WTC11 (cell line): ENCODE data around the gene MST1R. TPM values are rescaled to one million over a fixed set of nuclear protein-coding genes. Genes with fewer than 3 reads are reported as not detected.

Experiments used
- ATAC-seq: fragments of 200-7000 bp; cut with Tn5 transposase; 2 replicates; pipeline ENCODE4 v1.10.0; 2021; ENCODE audit warnings: mild to moderate bottlenecking, moderate library complexity
- CTCF ChIA-PET: fragments of 300-600 bp; sonication (Branson Sonifier 250); formaldehyde crosslinking; loops from one replicate; lab custom pipeline; 2021; ENCODE audit warnings: antibody characterized with exemption; lab: Charles Lee
- POLR2A ChIA-PET: fragments of 350-600 bp; sonication (Branson Sonifier 250); formaldehyde crosslinking; loops from one replicate; lab custom pipeline; 2021; ENCODE audit warnings: antibody characterized with exemption; lab: Charles Lee
- DNase-seq: peaks from one replicate; pipeline ENCODE4 v3.0.0; 2021; ENCODE audit warnings: low spot score
- H3K27ac Mint-ChIP-seq: 2 replicates; pipeline ENCODE4 v1.8.0; 2021; ENCODE audit warnings: mixed read lengths
- H3K27me3 Mint-ChIP-seq: 2 replicates; pipeline ENCODE4 v1.8.0; 2021; ENCODE audit warnings: low read depth, mild to moderate bottlenecking, moderate library complexity, mixed read lengths
- H3K36me3 Mint-ChIP-seq: 2 replicates; pipeline ENCODE4 v1.8.0; 2021; ENCODE audit warnings: mixed read lengths
- H3K4me1 Mint-ChIP-seq: 2 replicates; pipeline ENCODE4 v1.8.0; 2022; ENCODE audit warnings: mixed read lengths
- H3K4me3 Mint-ChIP-seq: 2 replicates; pipeline ENCODE4 v1.8.0; 2021; ENCODE audit warnings: mild to moderate bottlenecking, moderate library complexity, mixed read lengths
- H3K9me3 Mint-ChIP-seq: 2 replicates; pipeline ENCODE4 v1.8.0; 2021; ENCODE audit warnings: mixed read lengths
- CBFB ChIP-seq: sonication (generic); formaldehyde crosslinking; IDR thresholded peaks from 2 replicates; pipeline ENCODE4 v1.8.1; 2022; ENCODE audit warnings: mild to moderate bottlenecking, low read depth, missing genetic modification reagents
- CREM ChIP-seq: sonication (generic); formaldehyde crosslinking; IDR thresholded peaks from 2 replicates; pipeline ENCODE4 v1.8.1; 2022; ENCODE audit warnings: mild to moderate bottlenecking, missing genetic modification reagents, moderate library complexity
- ELF4 ChIP-seq: sonication (generic); formaldehyde crosslinking; IDR thresholded peaks from 2 replicates; pipeline ENCODE4 v1.8.1; 2022; ENCODE audit warnings: low read depth, mild to moderate bottlenecking, moderate library complexity, missing genetic modification reagents
- FOXP1 ChIP-seq: sonication (generic); formaldehyde crosslinking; IDR thresholded peaks from 2 replicates; pipeline ENCODE4 v1.8.0; 2022; ENCODE audit warnings: missing genetic modification reagents, mild to moderate bottlenecking, moderate library complexity, borderline replicate concordance
- MYBL2 ChIP-seq: sonication (generic); formaldehyde crosslinking; IDR thresholded peaks from 2 replicates; pipeline ENCODE4 v1.8.1; 2023; ENCODE audit warnings: mild to moderate bottlenecking, moderate library complexity, missing genetic modification reagents
- OVOL2 ChIP-seq: fragments of 250-450 bp; sonication (Bioruptor Pico); IDR thresholded peaks from 2 replicates; pipeline ENCODE4 v1.9.0; 2021; ENCODE audit warnings: mild to moderate bottlenecking, borderline replicate concordance
- SP1 ChIP-seq: sonication (generic); formaldehyde crosslinking; conservative IDR thresholded peaks from 2 replicates; pipeline ENCODE4 v1.8.1; 2022; ENCODE audit warnings: missing genetic modification reagents
- TEAD4 ChIP-seq: sonication (generic); formaldehyde crosslinking; IDR thresholded peaks from 2 replicates; pipeline ENCODE4 v1.8.0; 2022; ENCODE audit warnings: mild to moderate bottlenecking, missing genetic modification reagents
- ZBTB21 ChIP-seq: sonication (generic); formaldehyde crosslinking; IDR thresholded peaks from 2 replicates; pipeline ENCODE4 v1.8.1; 2023; ENCODE audit warnings: mild to moderate bottlenecking, missing genetic modification reagents, borderline replicate concordance
- ZNF416 ChIP-seq: fragments of 250-450 bp; sonication (Bioruptor Pico); IDR thresholded peaks from 2 replicates; pipeline ENCODE4 v1.9.0; 2021; ENCODE audit warnings: mild to moderate bottlenecking, inconsistent platforms
- total RNA-seq: library from RNA; stranded (reverse); gene quantifications from 3 replicates; pipeline ENCODE4 v1.2.3, GENCODE V29; 2021
- TF ChIP-seq, protein P1 (sequence below): fragments of 250-450 bp; sonication (Bioruptor Pico); IDR thresholded peaks from 2 replicates; pipeline ENCODE4 v2.1.2; 2022; ENCODE audit warnings: mild to moderate bottlenecking, moderate library complexity
- TF ChIP-seq, protein P2 (sequence below): sonication (generic); formaldehyde crosslinking; IDR thresholded peaks from 2 replicates; pipeline ENCODE4 v1.8.1; 2023; ENCODE audit warnings: mild to moderate bottlenecking, moderate library complexity, missing genetic modification reagents
- TF ChIP-seq, protein P3 (sequence below): fragments of 250-450 bp; sonication (Bioruptor Pico); IDR thresholded peaks from 2 replicates; pipeline ENCODE4 v1.9.0; 2021; ENCODE audit warnings: moderate library complexity, mild to moderate bottlenecking, inconsistent platforms, borderline replicate concordance
- TF ChIP-seq, protein P4 (sequence below): sonication (generic); formaldehyde crosslinking; IDR thresholded peaks from 2 replicates; pipeline ENCODE4 v1.8.1; 2023; ENCODE audit warnings: mild to moderate bottlenecking, missing genetic modification reagents, borderline replicate concordance
- TF ChIP-seq, protein P5 (sequence below): sonication (generic); formaldehyde crosslinking; IDR thresholded peaks from 2 replicates; pipeline ENCODE4 v1.8.1; 2022; ENCODE audit warnings: low read depth, missing genetic modification reagents, borderline replicate concordance
- TF ChIP-seq, protein P6 (sequence below): fragments of 250-450 bp; sonication (Bioruptor Pico); conservative IDR thresholded peaks from 2 replicates; pipeline ENCODE4 v1.9.0; 2021; ENCODE audit warnings: mild to moderate bottlenecking
- TF ChIP-seq, protein P7 (sequence below): sonication (generic); formaldehyde crosslinking; IDR thresholded peaks from 2 replicates; pipeline ENCODE4 v1.8.1; 2022; ENCODE audit warnings: mild to moderate bottlenecking, moderate library complexity, missing genetic modification reagents
- TF ChIP-seq, protein P8 (sequence below): sonication (generic); formaldehyde crosslinking; IDR thresholded peaks from 2 replicates; pipeline ENCODE4 v1.8.0; 2023; ENCODE audit warnings: missing genetic modification reagents
- TF ChIP-seq, protein P9 (sequence below): sonication (generic); formaldehyde crosslinking; IDR thresholded peaks from 2 replicates; pipeline ENCODE4 v1.8.1; 2023; ENCODE audit warnings: mild to moderate bottlenecking, missing genetic modification reagents, moderate library complexity

Gene MST1R
- total RNA-seq, 1 experiment from 2014 or later, result 6.2 TPM

DNA sequence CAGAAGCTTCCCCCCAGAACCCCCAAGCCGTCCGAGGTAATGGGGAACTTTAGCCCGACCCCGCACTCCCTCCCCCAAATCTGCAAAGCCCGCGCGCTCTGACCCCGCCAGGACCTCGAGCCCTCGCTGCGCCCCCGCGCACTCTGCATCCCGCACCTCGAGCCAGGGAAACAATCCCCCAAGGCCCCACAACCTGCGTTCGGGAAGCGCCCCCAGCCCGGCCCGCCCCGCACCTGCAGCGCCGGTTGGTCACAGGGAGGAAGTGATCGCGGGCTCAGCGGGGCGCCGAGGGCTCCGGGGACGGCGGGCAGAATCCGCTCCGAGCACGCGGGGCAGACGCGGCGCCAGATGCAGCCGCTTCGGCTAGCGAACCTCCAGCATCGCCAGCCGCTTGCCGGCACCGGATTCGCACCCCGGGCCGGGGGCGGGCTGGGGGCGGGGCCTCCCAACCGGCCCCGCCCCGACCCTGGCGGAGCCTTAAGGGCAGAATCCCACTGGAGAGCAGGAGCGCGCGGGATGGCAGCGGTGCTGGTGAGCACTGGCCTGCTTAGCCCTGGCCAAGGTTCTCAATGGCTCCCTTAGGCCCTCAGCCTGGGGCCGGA lies 34.0 kb downstream of the MST1R start, which contains the start of gene CAMKV (continued):
- TF ChIP-seq FOXP1 (CRISPR knock-in tag) (peak; percentile 52; the same call in 1 of the 2 replicates), SP1 (peak; percentile 59), ZBTB21 (CRISPR knock-in tag) (0 out of 2 replicates have a peak, but pooled peaks have one; percentile 14), CREM (CRISPR knock-in tag) (0 out of 2 replicates have a peak, but pooled peaks have one; percentile 54)
- TF ChIP-seq, protein P1, sequence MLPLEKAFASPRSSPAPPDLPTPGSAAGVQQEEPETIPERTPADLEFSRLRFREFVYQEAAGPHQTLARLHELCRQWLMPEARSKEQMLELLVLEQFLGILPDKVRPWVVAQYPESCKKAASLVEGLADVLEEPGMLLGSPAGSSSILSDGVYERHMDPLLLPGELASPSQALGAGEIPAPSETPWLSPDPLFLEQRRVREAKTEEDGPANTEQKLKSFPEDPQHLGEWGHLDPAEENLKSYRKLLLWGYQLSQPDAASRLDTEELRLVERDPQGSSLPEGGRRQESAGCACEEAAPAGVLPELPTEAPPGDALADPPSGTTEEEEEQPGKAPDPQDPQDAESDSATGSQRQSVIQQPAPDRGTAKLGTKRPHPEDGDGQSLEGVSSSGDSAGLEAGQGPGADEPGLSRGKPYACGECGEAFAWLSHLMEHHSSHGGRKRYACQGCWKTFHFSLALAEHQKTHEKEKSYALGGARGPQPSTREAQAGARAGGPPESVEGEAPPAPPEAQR (CRISPR knock-in tag), result no peak

DNA sequence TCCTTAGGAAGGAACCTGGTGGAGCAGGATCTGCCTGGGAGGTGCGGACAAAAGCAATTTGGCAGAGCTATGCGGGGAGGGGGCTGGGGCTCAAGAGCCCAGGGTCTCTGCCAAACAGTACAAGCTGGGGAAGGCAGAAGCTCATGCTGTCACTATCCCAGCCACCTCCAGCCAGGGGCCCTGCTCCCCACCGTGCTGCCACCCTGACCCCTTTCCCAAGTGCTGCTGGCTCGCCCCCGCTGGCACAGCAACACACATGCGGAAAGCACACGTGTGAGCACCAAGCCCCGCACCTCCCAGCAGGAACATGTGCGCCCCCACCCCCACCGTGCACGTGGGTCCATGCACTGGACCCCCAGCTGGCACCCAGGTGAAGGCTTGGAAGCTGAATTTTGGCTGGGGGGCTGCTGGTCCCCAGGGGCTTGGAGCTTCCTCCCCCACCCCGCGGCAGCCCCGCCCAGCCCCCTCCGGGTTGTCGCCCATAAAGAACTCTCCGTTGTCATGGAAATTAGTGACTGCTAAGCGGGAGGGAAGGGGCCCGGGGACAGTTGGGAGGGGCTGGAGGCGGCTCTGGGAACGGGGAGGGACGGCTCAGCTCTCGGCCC lies 34.7 kb downstream of the MST1R start:
- Mint-ChIP-seq H3K4me3 (peak overlapping the region; percentile 65), H3K27me3 (peaks cover 4% of the 10 kb centered on the region), H3K4me1 (peaks cover 42% of the 10 kb centered on the region), H3K9me3 (no peaks in the 10 kb centered on the region), H3K36me3 (no peaks in the 10 kb centered on the region), H3K27ac (no peak overlapping the region)
- DNase-seq (peak; percentile 66), ATAC-seq (peak; percentile 35)
- ChIA-PET POLR2A (interaction anchor here (0.8 to 1.8 kb wide), 4 partner anchors 9 to 66 kb away, joined by 3 to 10 read pairs (median 4); partner anchors contain the start of genes INKA1 and MON1A), CTCF (interaction anchor here (0.8 to 6.0 kb wide), 14 partner anchors 9 to 168 kb away, joined by 3 to 37 read pairs (median 6); partner anchors contain the start of genes INKA1 and MON1A)
- TF ChIP-seq CREM (CRISPR knock-in tag) (no peak), MYBL2 (0 out of 2 replicates have a peak, but pooled peaks have one; percentile 27), ELF4 (CRISPR knock-in tag) (no peak), OVOL2 (no peak), ZNF416 (no peak), TEAD4 (CRISPR knock-in tag) (no peak), ZBTB21 (CRISPR knock-in tag) (no peak), CBFB (no peak), FOXP1 (CRISPR knock-in tag) (no peak)
- TF ChIP-seq, protein P2, sequence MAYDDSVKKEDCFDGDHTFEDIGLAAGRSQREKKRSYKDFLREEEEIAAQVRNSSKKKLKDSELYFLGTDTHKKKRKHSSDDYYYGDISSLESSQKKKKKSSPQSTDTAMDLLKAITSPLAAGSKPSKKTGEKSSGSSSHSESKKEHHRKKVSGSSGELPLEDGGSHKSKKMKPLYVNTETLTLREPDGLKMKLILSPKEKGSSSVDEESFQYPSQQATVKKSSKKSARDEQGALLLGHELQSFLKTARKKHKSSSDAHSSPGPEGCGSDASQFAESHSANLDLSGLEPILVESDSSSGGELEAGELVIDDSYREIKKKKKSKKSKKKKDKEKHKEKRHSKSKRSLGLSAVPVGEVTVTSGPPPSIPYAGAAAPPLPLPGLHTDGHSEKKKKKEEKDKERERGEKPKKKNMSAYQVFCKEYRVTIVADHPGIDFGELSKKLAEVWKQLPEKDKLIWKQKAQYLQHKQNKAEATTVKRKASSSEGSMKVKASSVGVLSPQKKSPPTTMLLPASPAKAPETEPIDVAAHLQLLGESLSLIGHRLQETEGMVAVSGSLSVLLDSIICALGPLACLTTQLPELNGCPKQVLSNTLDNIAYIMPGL (CRISPR knock-in tag), result no peak
- TF ChIP-seq, protein P3, sequence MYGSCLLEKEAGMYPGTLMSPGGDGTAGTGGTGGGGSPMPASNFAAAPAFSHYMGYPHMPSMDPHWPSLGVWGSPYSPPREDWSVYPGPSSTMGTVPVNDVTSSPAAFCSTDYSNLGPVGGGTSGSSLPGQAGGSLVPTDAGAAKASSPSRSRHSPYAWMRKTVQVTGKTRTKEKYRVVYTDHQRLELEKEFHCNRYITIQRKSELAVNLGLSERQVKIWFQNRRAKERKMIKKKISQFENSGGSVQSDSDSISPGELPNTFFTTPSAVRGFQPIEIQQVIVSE (CRISPR knock-in tag), result no peak
- TF ChIP-seq, protein P4, sequence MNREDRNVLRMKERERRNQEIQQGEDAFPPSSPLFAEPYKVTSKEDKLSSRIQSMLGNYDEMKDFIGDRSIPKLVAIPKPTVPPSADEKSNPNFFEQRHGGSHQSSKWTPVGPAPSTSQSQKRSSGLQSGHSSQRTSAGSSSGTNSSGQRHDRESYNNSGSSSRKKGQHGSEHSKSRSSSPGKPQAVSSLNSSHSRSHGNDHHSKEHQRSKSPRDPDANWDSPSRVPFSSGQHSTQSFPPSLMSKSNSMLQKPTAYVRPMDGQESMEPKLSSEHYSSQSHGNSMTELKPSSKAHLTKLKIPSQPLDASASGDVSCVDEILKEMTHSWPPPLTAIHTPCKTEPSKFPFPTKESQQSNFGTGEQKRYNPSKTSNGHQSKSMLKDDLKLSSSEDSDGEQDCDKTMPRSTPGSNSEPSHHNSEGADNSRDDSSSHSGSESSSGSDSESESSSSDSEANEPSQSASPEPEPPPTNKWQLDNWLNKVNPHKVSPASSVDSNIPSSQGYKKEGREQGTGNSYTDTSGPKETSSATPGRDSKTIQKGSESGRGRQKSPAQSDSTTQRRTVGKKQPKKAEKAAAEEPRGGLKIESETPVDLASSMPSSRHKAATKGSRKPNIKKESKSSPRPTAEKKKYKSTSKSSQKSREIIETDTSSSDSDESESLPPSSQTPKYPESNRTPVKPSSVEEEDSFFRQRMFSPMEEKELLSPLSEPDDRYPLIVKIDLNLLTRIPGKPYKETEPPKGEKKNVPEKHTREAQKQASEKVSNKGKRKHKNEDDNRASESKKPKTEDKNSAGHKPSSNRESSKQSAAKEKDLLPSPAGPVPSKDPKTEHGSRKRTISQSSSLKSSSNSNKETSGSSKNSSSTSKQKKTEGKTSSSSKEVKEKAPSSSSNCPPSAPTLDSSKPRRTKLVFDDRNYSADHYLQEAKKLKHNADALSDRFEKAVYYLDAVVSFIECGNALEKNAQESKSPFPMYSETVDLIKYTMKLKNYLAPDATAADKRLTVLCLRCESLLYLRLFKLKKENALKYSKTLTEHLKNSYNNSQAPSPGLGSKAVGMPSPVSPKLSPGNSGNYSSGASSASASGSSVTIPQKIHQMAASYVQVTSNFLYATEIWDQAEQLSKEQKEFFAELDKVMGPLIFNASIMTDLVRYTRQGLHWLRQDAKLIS, result no peak
- TF ChIP-seq, protein P5, sequence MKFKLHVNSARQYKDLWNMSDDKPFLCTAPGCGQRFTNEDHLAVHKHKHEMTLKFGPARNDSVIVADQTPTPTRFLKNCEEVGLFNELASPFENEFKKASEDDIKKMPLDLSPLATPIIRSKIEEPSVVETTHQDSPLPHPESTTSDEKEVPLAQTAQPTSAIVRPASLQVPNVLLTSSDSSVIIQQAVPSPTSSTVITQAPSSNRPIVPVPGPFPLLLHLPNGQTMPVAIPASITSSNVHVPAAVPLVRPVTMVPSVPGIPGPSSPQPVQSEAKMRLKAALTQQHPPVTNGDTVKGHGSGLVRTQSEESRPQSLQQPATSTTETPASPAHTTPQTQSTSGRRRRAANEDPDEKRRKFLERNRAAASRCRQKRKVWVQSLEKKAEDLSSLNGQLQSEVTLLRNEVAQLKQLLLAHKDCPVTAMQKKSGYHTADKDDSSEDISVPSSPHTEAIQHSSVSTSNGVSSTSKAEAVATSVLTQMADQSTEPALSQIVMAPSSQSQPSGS (CRISPR knock-in tag), result no peak
- TF ChIP-seq, protein P6, sequence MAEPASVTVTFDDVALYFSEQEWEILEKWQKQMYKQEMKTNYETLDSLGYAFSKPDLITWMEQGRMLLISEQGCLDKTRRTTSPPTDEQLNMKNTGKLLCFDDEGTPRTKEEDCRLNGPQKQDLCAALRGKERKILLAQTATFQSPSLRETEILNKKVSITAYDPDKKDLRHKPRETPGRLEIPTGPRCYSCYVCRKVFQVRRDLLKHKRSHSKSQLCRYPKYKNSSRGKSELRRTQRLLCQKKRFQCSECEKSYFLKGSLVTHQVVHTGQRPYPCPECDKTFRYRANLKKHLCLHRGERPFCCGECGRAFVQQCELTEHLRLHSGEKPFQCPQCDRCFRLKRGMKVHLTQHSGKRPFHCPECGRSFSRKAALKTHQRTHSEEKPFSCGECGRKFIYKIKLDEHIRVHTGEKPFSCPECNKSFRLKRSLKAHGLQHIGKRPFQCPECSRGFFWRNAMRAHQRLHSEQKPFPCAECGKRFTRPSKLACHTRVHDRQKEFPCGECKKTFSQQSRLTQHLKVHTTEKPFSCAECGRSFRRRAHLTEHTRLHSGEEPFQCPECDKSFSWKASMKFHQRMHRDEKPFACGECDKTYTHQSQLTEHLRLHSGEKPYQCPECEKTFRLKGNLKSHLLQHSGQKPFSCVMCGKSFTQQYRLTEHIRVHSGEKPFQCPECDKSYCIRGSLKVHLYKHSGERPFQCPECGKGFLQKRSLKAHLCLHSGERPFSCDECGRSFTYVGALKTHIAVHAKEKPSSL, result no peak
- TF ChIP-seq, protein P7, sequence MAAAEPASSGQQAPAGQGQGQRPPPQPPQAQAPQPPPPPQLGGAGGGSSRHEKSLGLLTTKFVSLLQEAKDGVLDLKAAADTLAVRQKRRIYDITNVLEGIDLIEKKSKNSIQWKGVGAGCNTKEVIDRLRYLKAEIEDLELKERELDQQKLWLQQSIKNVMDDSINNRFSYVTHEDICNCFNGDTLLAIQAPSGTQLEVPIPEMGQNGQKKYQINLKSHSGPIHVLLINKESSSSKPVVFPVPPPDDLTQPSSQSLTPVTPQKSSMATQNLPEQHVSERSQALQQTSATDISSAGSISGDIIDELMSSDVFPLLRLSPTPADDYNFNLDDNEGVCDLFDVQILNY (CRISPR knock-in tag), result no peak
- TF ChIP-seq, protein P8, sequence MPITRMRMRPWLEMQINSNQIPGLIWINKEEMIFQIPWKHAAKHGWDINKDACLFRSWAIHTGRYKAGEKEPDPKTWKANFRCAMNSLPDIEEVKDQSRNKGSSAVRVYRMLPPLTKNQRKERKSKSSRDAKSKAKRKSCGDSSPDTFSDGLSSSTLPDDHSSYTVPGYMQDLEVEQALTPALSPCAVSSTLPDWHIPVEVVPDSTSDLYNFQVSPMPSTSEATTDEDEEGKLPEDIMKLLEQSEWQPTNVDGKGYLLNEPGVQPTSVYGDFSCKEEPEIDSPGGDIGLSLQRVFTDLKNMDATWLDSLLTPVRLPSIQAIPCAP (CRISPR knock-in tag), result no peak
- TF ChIP-seq, protein P9, sequence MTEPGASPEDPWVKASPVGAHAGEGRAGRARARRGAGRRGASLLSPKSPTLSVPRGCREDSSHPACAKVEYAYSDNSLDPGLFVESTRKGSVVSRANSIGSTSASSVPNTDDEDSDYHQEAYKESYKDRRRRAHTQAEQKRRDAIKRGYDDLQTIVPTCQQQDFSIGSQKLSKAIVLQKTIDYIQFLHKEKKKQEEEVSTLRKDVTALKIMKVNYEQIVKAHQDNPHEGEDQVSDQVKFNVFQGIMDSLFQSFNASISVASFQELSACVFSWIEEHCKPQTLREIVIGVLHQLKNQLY (CRISPR knock-in tag), result no peak
